Colonic mucosa (tissue), 4 donors: Measurements from ENCODE around the gene LOXL3. TPM values are rescaled to one million over a fixed set of nuclear protein-coding genes. Genes with fewer than 3 reads are reported as not detected.

Experiments used
- DNase-seq: peaks from one replicate; pipeline ENCODE4 v3.0.0-alpha.2; 2020
- H3K27ac ChIP-seq: fragments of 200-600 bp; one replicate; pipeline ENCODE4 v1.8.0; 2021
- H3K27me3 ChIP-seq: fragments of 200-600 bp; one replicate; pipeline ENCODE4 v1.8.0; 2021
- H3K36me3 ChIP-seq: fragments of 200-600 bp; one replicate; pipeline ENCODE4 v1.8.0; 2021
- H3K4me1 ChIP-seq: fragments of 200-600 bp; one replicate; pipeline ENCODE4 v1.8.0; 2021; ENCODE audit warnings: mild to moderate bottlenecking
- H3K4me3 ChIP-seq: fragments of 200-600 bp; one replicate; pipeline ENCODE4 v1.8.0; 2021
- H3K9ac ChIP-seq, 2 donors: one replicate each; pipeline ENCODE4 v1.7.0; 2013; ENCODE audit warnings: control low read depth in 2 of 2, low read depth in 2 of 2, low read length in 2 of 2
- H3K9me3 ChIP-seq: fragments of 200-600 bp; one replicate; pipeline ENCODE4 v1.8.0; 2021
- CTCF ChIP-seq: fragments of 200-600 bp; IDR thresholded peaks from one replicate; pipeline ENCODE4 v1.8.0; 2022; ENCODE audit warnings: antibody characterized with exemption, mild to moderate bottlenecking
- intact Hi-C: fragments of 100-400 bp; cut with DNase I; formaldehyde crosslinking; loops from one replicate; pipeline ENCODE4 v1.14.1; 2022
- total RNA-seq, 2 donors: library from RNA; stranded (reverse); fragmentation: NEBNext Ultra II Directional in 1 of 2; extraction: Animal tissue kit (Norgen Biotek cat#: 25700) in 1 of 2; gene quantifications; one replicate each; pipeline ENCODE4 v1.2.1, GENCODE V29; 2021
- donor health status: healthy.
- donor health status: DM: no; HTN: no; CAD: no.
- donor health status: DM: no; HTN: no; CAD: no.

LOXL3 gene
- total RNA-seq, 2 donors from 2014 or later = 2.9 to 4.7 TPM

DNA sequence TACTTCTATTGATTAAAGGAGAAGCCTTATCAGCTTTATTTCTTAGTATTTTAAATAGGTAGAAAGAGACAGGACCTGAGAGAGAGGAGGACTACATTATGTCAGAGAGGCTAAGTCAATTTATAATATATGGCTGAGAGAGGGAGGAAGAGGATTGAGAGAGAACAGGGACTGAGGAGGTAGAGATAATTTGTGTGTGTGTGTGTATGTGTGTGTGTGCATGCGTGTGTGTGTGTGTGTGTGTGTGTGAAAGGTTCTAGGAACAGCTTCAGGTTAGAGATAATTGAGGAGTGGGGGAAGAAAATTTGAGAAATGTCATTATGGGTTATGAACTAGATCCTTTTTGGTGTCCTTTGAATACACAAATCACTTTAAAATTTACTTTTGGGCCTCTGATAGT lies 15.9 kb upstream of the LOXL3 start:
- no peak overlapping the region for H3K4me3 ChIP-seq
- H3K4me1 ChIP-seq = no peaks in the 10 kb centered on the region
- no peaks in the 10 kb centered on the region for H3K27me3 ChIP-seq
- no peak overlapping the region for H3K27ac ChIP-seq
- no peaks in the 10 kb centered on the region for H3K9me3 ChIP-seq
- H3K36me3 ChIP-seq = no peaks in the 10 kb centered on the region
- H3K9ac ChIP-seq = no peak overlapping the region
- TF ChIP-seq CTCF = no peak
- no peak for DNase-seq
- intact Hi-C loops = no loop called here

DNA sequence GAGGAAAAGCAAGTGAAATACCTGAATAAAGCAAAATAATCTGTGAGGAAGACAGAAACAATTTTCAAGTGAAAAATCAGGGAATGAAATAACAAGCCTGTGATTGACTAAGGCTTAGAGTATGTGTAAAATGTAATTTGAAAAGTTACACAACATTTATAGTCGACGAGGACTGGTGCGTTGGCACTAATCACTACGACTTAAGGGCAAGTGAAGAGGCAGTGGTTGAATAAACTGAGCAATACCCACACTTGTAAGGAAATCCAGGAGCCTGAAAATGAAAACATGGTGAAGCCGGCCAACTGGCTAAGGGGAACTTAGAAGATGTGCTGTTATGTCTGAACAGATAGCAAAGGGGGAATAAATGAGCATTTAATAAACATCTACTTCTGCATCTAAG lies 14.1 kb upstream of the LOXL3 start:
- Histone ChIP-seq H3K4me1 (no peaks in the 10 kb centered on the region), H3K27me3 (no peaks in the 10 kb centered on the region), H3K9me3 (no peaks in the 10 kb centered on the region), H3K36me3 (no peaks in the 10 kb centered on the region), H3K9ac (no peak overlapping the region), H3K4me3 (no peak overlapping the region), H3K27ac (no peak overlapping the region)
- intact Hi-C loops = no loop called here
- no peak for DNase-seq
- TF ChIP-seq CTCF = no peak

DNA sequence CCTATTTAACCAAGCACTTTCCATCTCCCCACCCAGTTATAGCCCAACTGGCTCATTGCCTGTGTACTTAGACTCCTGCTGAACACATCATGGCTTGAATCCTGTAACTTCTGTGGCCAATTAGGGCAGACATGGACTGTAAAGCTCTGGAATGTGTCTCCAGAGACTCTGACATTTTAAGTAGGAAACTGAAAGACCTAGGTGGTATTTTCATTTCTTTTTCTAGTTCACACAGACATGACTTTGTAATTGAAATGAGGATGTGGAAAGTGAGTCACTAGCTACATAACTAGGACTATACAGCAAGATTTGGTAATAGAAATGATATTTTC lies 13.0 kb upstream of the LOXL3 start:
- intact Hi-C loops = no loop called here
- no peak overlapping the region for H3K27ac ChIP-seq
- no peaks in the 10 kb centered on the region for H3K27me3 ChIP-seq
- no peak for DNase-seq
- TF ChIP-seq CTCF = no peak
- no peaks in the 10 kb centered on the region for H3K4me1 ChIP-seq
- H3K9me3 ChIP-seq = no peaks in the 10 kb centered on the region
- H3K9ac ChIP-seq = no peak overlapping the region
- H3K36me3 ChIP-seq = no peaks in the 10 kb centered on the region
- no peak overlapping the region for H3K4me3 ChIP-seq

- no peak overlapping the region for H3K27ac ChIP-seq
- no peaks in the 10 kb centered on the region for H3K27me3 ChIP-seq
- no peaks in the 10 kb centered on the region for H3K9me3 ChIP-seq
- no peaks in the 10 kb centered on the region for H3K36me3 ChIP-seq
- no peak for TF ChIP-seq CTCF
- intact Hi-C loops = no loop called here
- no peak overlapping the region for H3K9ac ChIP-seq
- no peaks in the 10 kb centered on the region for H3K4me1 ChIP-seq
- DNase-seq = no peak
- no peak overlapping the region for H3K4me3 ChIP-seq
Observed at GRCh38 chr2:74566076-74566753, 12.5 kb upstream of the LOXL3 start.

- H3K27me3 ChIP-seq = no peaks in the 10 kb centered on the region
- no peak for TF ChIP-seq CTCF
- H3K9me3 ChIP-seq = no peaks in the 10 kb centered on the region
- intact Hi-C loops = no loop called here
- H3K9ac ChIP-seq = no peak overlapping the region
- no peak for DNase-seq
- no peaks in the 10 kb centered on the region for H3K4me1 ChIP-seq
- no peak overlapping the region for H3K4me3 ChIP-seq
- H3K27ac ChIP-seq = no peak overlapping the region
- H3K36me3 ChIP-seq = no peaks in the 10 kb centered on the region
Observed at GRCh38 chr2:74564222-74564621, 10.5 kb upstream of the LOXL3 start.
